H1 (cell line): ENCODE measurements around the gene MARCHF10. TPM values are rescaled to one million over a fixed set of nuclear protein-coding genes. Genes with fewer than 3 reads are reported as not detected.

Experiments used
- CTCF ChIA-PET: fragments of 300-600 bp; sonication (Branson Sonifier 250); formaldehyde crosslinking; loops from one replicate; lab custom pipeline; 2021; ENCODE audit not compliant: partially characterized antibody; lab: Charles Lee
- POLR2A ChIA-PET: fragments of 300-600 bp; sonication (Branson Sonifier 250); formaldehyde crosslinking; loops from one replicate; lab custom pipeline; 2021; ENCODE audit warnings: inconsistent platforms; ENCODE audit not compliant: partially characterized antibody; lab: Charles Lee
- DNase-seq, 2 experiments: peaks; one replicate each; pipeline versions ENCODE4 v3.0.0 to v3.0.0-alpha.2; 2010 to 2022; ENCODE audit warnings: low spot score in 2 of 2, low read depth in 1 of 2, mixed read lengths in 1 of 2
- FAIRE-seq: peaks from 2 replicates; lab custom pipeline; 2011; peaks lifted over from hg19 to GRCh38; lab: Jason Lieb, UNC
- H2AFZ ChIP-seq: 2 replicates; pipeline ENCODE4 v1.8.1; 2012; ENCODE audit warnings: low read length, inconsistent platforms
- H2AK5ac ChIP-seq: 2 replicates; pipeline ENCODE4 v1.6.1; 2013; ENCODE audit warnings: low read depth, low read length
- H2BK120ac ChIP-seq: replicated peaks from 2 replicates; pipeline ENCODE3; 2013; ENCODE audit warnings: low read depth, low read length, inconsistent platforms
- H2BK12ac ChIP-seq: 2 replicates; pipeline ENCODE4 v1.6.1; 2013; ENCODE audit warnings: low read depth, low read length
- H2BK15ac ChIP-seq: 2 replicates; pipeline ENCODE4 v1.6.1; 2013; ENCODE audit warnings: low read length
- H2BK20ac ChIP-seq: 2 replicates; pipeline ENCODE4 v1.6.1; 2013; ENCODE audit warnings: low read length
- H2BK5ac ChIP-seq: 2 replicates; pipeline ENCODE4 v1.6.1; 2013; ENCODE audit warnings: low read depth, low read length
- H3K14ac ChIP-seq: 2 replicates; pipeline ENCODE4 v1.6.1; 2013; ENCODE audit warnings: inconsistent platforms; ENCODE audit not compliant: insufficient read length
- H3K18ac ChIP-seq: 2 replicates; pipeline ENCODE4 v1.6.1; 2013; ENCODE audit warnings: low read length; ENCODE audit errors: extremely low read depth
- H3K23ac ChIP-seq: 2 replicates; pipeline ENCODE4 v1.6.1; 2013; ENCODE audit warnings: inconsistent platforms; ENCODE audit not compliant: insufficient read length
- H3K23me2 ChIP-seq: 2 replicates; pipeline ENCODE4 v1.6.1; 2013; ENCODE audit warnings: low read depth, low read length
- H3K27ac ChIP-seq: 2 replicates; pipeline ENCODE4 v1.6.1; 2011; ENCODE audit warnings: low read depth, low read length, inconsistent platforms
- H3K27me3 ChIP-seq, 4 experiments: replicated peaks in 1 of 4; 1 replicate in 1 of 4; 2 replicates in 3 of 4; pipeline versions ENCODE4 v1.6.1 to v1.8.1; 2011 to 2013; ENCODE audit warnings: low read length in 3 of 4, mild to moderate bottlenecking in 3 of 4, inconsistent platforms in 2 of 4, mixed read lengths in 2 of 4, moderate library complexity in 1 of 4; ENCODE audit not compliant: control insufficient read depth in 3 of 4, insufficient read depth in 3 of 4; ENCODE audit errors: extremely low read depth in 1 of 4
- H3K36me3 ChIP-seq, 4 experiments: 2 replicates each; pipeline versions ENCODE4 v1.6.1 to v1.8.1; 2011 to 2013; ENCODE audit warnings: mild to moderate bottlenecking in 4 of 4, low read length in 3 of 4, moderate library complexity in 2 of 4, control low read depth in 1 of 4, inconsistent platforms in 1 of 4; ENCODE audit not compliant: insufficient read depth in 4 of 4, control insufficient read depth in 2 of 4
- H3K4ac ChIP-seq: replicated peaks from 2 replicates; pipeline ENCODE3; 2013; ENCODE audit warnings: low read length, low read depth, mixed read lengths, inconsistent platforms; ENCODE audit not compliant: insufficient read length
- H3K4me1 ChIP-seq, 4 experiments: replicated peaks in 1 of 4; 1 replicate in 1 of 4; 2 replicates in 3 of 4; pipeline versions ENCODE4 v1.6.1 to v1.8.1; 2011 to 2013; ENCODE audit warnings: low read length in 3 of 4, inconsistent platforms in 2 of 4, mixed read lengths in 1 of 4; ENCODE audit not compliant: insufficient read depth in 4 of 4, control insufficient read depth in 3 of 4
- H3K4me2 ChIP-seq, 2 experiments: 2 replicates each; pipeline versions ENCODE4 v1.6.1 to v1.8.1; 2011 to 2013; ENCODE audit warnings: low read depth in 2 of 2, low read length in 2 of 2, control low read depth in 1 of 2, inconsistent platforms in 1 of 2, mild to moderate bottlenecking in 1 of 2; ENCODE audit not compliant: insufficient read depth in 1 of 2
- H3K4me3 ChIP-seq, 4 experiments: fragments of 200-600, 300-600 bp in 1 of 4; sonication (generic), shearing (Covaris generic), sonication (Bioruptor Twin) in 1 of 4; 2 replicates each; pipeline versions ENCODE4 v1.5.1 to v1.8.1; 2011 to 2016; ENCODE audit warnings: low read length in 4 of 4, low read depth in 3 of 4, control low read depth in 2 of 4, inconsistent platforms in 2 of 4, mild to moderate bottlenecking in 2 of 4, mixed read lengths in 1 of 4, moderate library complexity in 1 of 4; ENCODE audit not compliant: insufficient read depth in 2 of 4; ENCODE audit errors: extremely low read depth in 1 of 4
- H3K56ac ChIP-seq: replicated peaks from 2 replicates; pipeline ENCODE3; 2013; ENCODE audit warnings: low read depth, mild to moderate bottlenecking, mixed read lengths, low read length, inconsistent platforms; ENCODE audit not compliant: insufficient read length
- H3K79me1 ChIP-seq: 2 replicates; pipeline ENCODE4 v1.6.1; 2013; ENCODE audit warnings: low read depth, low read length, control low read depth
- H3K79me2 ChIP-seq, 2 experiments: 2 replicates each; pipeline versions ENCODE4 v1.6.1 to v1.8.1; 2012 to 2013; ENCODE audit warnings: low read length in 2 of 2, mild to moderate bottlenecking in 2 of 2, inconsistent platforms in 1 of 2; ENCODE audit not compliant: insufficient read depth in 2 of 2, control insufficient read depth in 1 of 2
- H3K9ac ChIP-seq, 4 experiments: replicated peaks in 1 of 4; 1 replicate in 1 of 4; 2 replicates in 3 of 4; pipeline versions ENCODE4 v1.6.1 to v1.8.1; 2011 to 2013; ENCODE audit warnings: low read depth in 3 of 4, low read length in 3 of 4, control low read depth in 2 of 4, mild to moderate bottlenecking in 2 of 4, moderate library complexity in 2 of 4, inconsistent platforms in 1 of 4; ENCODE audit errors: extremely low read depth in 1 of 4
- H3K9me3 ChIP-seq, 2 experiments: 2 replicates each; pipeline versions ENCODE4 v1.6.1 to v1.8.1; 2012 to 2013; ENCODE audit warnings: mild to moderate bottlenecking in 2 of 2, moderate library complexity in 2 of 2, control low read depth in 1 of 2, inconsistent platforms in 1 of 2, low read depth in 1 of 2, low read length in 1 of 2, mixed read lengths in 1 of 2; ENCODE audit not compliant: insufficient read depth in 2 of 2
- H4K20me1 ChIP-seq, 2 experiments: replicated peaks in 1 of 2; 2 replicates each; pipeline versions ENCODE3 to v1.8.1; 2011 to 2013; ENCODE audit warnings: inconsistent platforms in 2 of 2, low read length in 2 of 2, mild to moderate bottlenecking in 1 of 2; ENCODE audit not compliant: insufficient read depth in 2 of 2, control insufficient read depth in 1 of 2
- H4K5ac ChIP-seq: 2 replicates; pipeline ENCODE4 v1.6.1; 2013; ENCODE audit warnings: low read length, low read depth, mixed read lengths, inconsistent platforms; ENCODE audit not compliant: insufficient read length
- H4K8ac ChIP-seq: 2 replicates; pipeline ENCODE4 v1.8.0; 2013; ENCODE audit warnings: mild to moderate bottlenecking, moderate library complexity, low read length, inconsistent platforms; ENCODE audit not compliant: insufficient read depth; ENCODE audit errors: extremely low read depth
- H4K91ac ChIP-seq: replicated peaks from 2 replicates; pipeline ENCODE3; 2013; ENCODE audit warnings: low read length, mixed read lengths, inconsistent platforms; ENCODE audit not compliant: insufficient read length
- ASH2L ChIP-seq: fragments of 200-600, 300-600 bp; sonication (generic); IDR thresholded peaks from one replicate; pipeline ENCODE4 v1.7.1; 2017; ENCODE audit warnings: low read length
- BCL11A ChIP-seq, 2 experiments: IDR thresholded peaks; one replicate each; pipeline ENCODE4 v1.6.1; 2011; ENCODE audit warnings: low read depth in 2 of 2, low read length in 2 of 2, mild to moderate bottlenecking in 2 of 2
- CBX5 ChIP-seq: fragments of 300-800, 300-1000 bp; sonication (generic); IDR thresholded peaks from 2 replicates; pipeline ENCODE4 v1.7.1; 2016; ENCODE audit warnings: antibody characterized with exemption, low read length, low read depth
- EGR1 ChIP-seq: IDR thresholded peaks from 2 replicates; pipeline ENCODE4 v1.6.1; 2011; ENCODE audit warnings: low read depth, low read length, borderline replicate concordance
- GABPA ChIP-seq: IDR thresholded peaks from 2 replicates; pipeline ENCODE4 v1.6.1; 2011; ENCODE audit warnings: mild to moderate bottlenecking, low read length, moderate library complexity, borderline replicate concordance; ENCODE audit not compliant: insufficient read depth
- GTF2F1 ChIP-seq: IDR thresholded peaks from 2 replicates; pipeline ENCODE4 v1.6.1; 2012; ENCODE audit warnings: low read depth, low read length, improper control_type of control experiment, borderline replicate concordance
- NRF1 ChIP-seq: IDR thresholded peaks from 2 replicates; pipeline ENCODE4 v1.6.1; 2011; ENCODE audit warnings: mild to moderate bottlenecking, low read depth, low read length, improper control_type of control experiment
- POLR2AphosphoS5 ChIP-seq: IDR thresholded peaks from 2 replicates; pipeline ENCODE4 v1.6.1; 2011; ENCODE audit warnings: low read depth, low read length
- SAP30 ChIP-seq: fragments of 300-600 bp; sonication (generic); IDR thresholded peaks from 2 replicates; pipeline ENCODE4 v1.7.1; 2012; ENCODE audit warnings: low read length, moderate library complexity, mild to moderate bottlenecking, inconsistent platforms; ENCODE audit not compliant: insufficient read depth, insufficient replicate concordance
- SP1 ChIP-seq: IDR thresholded peaks from 2 replicates; pipeline ENCODE4 v1.6.1; 2011; ENCODE audit warnings: low read depth, low read length
- SUZ12 ChIP-seq: fragments of 200-600 bp; sonication (generic); IDR thresholded peaks from 2 replicates; pipeline ENCODE4 v1.6.1; 2012; ENCODE audit warnings: mild to moderate bottlenecking, inconsistent platforms, low read length, moderate library complexity, mixed read lengths
- TAF7 ChIP-seq: optimal IDR thresholded peaks from 2 replicates; pipeline ENCODE3; 2011; ENCODE audit warnings: low read depth, mild to moderate bottlenecking, inconsistent platforms, low read length, moderate library complexity, borderline replicate concordance
- TBP ChIP-seq: IDR thresholded peaks from 2 replicates; pipeline ENCODE4 v1.6.1; 2011; ENCODE audit warnings: low read depth, low read length, improper control_type of control experiment
- TEAD4 ChIP-seq: IDR thresholded peaks from 2 replicates; pipeline ENCODE4 v1.6.1; 2012; ENCODE audit warnings: low read depth, low read length, inconsistent platforms, mixed read lengths
- WGBS, 2 experiments: shearing (Covaris generic) in 1 of 2; methylation state at CpG; one replicate each; pipeline versions ENCODE4 v1.1.6 to v1.1.7; 2013 to 2015; ENCODE audit warnings: low lambda C conversion rate in 2 of 2, mixed read lengths in 2 of 2, inconsistent platforms in 1 of 2, low coverage in 1 of 2, missing lambda C conversion rate in 1 of 2; ENCODE audit not compliant: insufficient replicate concordance in 2 of 2, insufficient coverage in 1 of 2, insufficient read length in 1 of 2; ENCODE audit errors: extremely low coverage in 1 of 2, missing lambda C conversion rate in 1 of 2; 5-methylcytosine and 5-hydroxymethylcytosine counted together
- polyA plus RNA-seq, 7 experiments: library from polyadenylated mRNA; depleted of rRNA in 3 of 7; stranded (reverse) in 5 of 7; unstranded in 2 of 7; fragments of >200 nt in 5 of 7; fragments of 200-250 nt in 2 of 7; gene quantifications; 1 replicate in 5 of 7; 2 replicates in 1 of 7; 4 replicates in 1 of 7; pipeline versions ENCODE4 v1.2.1 to v1.2.3, GENCODE V29; 2011 to 2013; ENCODE audit warnings: missing spikeins in 2 of 7, mixed read lengths in 2 of 7
- total RNA-seq: library from RNA; stranded (reverse); fragmentation: NEBNext Ultra II Directional; extraction: Animal tissue kit (Norgen Biotek cat#: 25700); gene quantifications from 2 replicates; pipeline ENCODE4 v1.2.1, GENCODE V29; 2021

The MARCHF10 gene
- total and polyA plus RNA-seq, 2 of the 8 experiments (the other 6 are each of a cell fraction or from before 2014, with no cell fraction given): 0.48 to 0.73 TPM

DNA sequence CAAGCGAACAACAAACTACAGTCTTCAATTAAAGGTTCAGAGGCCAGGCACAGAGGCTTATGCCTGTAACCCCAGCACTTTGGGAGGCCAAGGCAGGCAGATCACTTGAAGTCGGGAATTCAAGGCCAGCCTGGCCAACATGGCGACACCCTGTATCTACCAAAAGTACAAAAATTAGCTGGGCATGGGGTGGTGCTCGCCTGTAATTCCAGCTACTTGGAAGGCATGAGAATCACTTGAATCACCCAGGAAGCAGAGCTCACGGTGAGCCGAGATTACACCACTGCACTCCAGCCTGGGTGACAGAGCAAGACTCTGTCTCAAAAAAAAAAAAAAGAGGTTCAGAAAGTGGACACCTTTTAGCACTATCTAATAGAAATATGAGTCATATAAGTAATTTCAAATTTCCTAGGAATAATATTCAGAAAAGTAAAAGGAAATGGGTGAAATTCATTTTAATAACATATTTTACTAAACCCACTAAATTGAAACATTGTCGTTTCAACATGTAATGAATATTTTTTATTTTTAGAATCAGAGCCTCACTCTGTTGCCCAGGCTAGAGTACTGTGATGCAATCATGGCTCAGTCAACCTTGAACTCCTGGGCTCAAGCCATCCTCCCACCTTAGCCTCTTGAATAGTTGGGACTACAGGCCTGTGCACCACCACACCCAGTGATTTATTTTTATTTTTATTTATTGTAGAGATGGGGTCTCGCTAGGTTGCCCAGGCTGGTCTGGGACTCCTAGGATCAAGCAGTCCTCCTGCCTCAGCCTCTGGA, 15.2 kb upstream of the MARCHF10 start:
- whole genome bisulfite sequencing, 2 experiments: 87% methylated on average over 8 of the region's 8 CpGs; no CpG with 5 or more reads in 1 of the 2 experiments
- no peak overlapping the region for H3K27ac ChIP-seq

More for the DNA sequence above, 15.2 kb upstream of the MARCHF10 start:
- POLR2A ChIA-PET: no interaction called here
- no peak overlapping the region for H3K56ac ChIP-seq
- H4K91ac ChIP-seq: no peak overlapping the region
- DNase-seq: no peak
- H3K14ac ChIP-seq: no peak overlapping the region
- CTCF ChIA-PET: no interaction called here
- H2BK20ac ChIP-seq: no peak overlapping the region
- H2BK120ac ChIP-seq: no peak overlapping the region
- no peaks in the 10 kb centered on the region for H3K27me3 ChIP-seq
- no peaks in the 10 kb centered on the region for H3K36me3 ChIP-seq
- no peak overlapping the region for H4K8ac ChIP-seq
- no peak overlapping the region for H3K18ac ChIP-seq
- H2BK5ac ChIP-seq: no peak overlapping the region
- H3K4me2 ChIP-seq: no peak overlapping the region
- FAIRE-seq: no peak
- no peak overlapping the region for H4K5ac ChIP-seq
- no peaks in the 10 kb centered on the region for H3K23me2 ChIP-seq
- H3K4me1 ChIP-seq: peaks cover 0 to 17% (median 8%) of the 10 kb centered on the region in 4 experiments; a peak in 4 of 7 replicates
- H2AFZ ChIP-seq: no peak overlapping the region
- no peaks in the 10 kb centered on the region for H3K79me2 ChIP-seq
- no peak overlapping the region for H2AK5ac ChIP-seq
- H3K79me1 ChIP-seq: no peaks in the 10 kb centered on the region
- no peak overlapping the region for H3K23ac ChIP-seq
- H3K9me3 ChIP-seq: no peaks in the 10 kb centered on the region
- no peak overlapping the region for H3K9ac ChIP-seq
- H4K20me1 ChIP-seq: no peaks in the 10 kb centered on the region
- H2BK12ac ChIP-seq: no peak overlapping the region
- no peak overlapping the region for H3K4ac ChIP-seq
- no peak overlapping the region for H3K4me3 ChIP-seq
- H2BK15ac ChIP-seq: no peak overlapping the region
- no peak for TF ChIP-seq GABPA
- no peak for TF ChIP-seq POLR2AphosphoS5
- no peak for TF ChIP-seq CBX5
- TF ChIP-seq ASH2L: no peak
- no peak for TF ChIP-seq NRF1
- no peak for TF ChIP-seq SUZ12
- TF ChIP-seq SP1: no peak
- no peak for TF ChIP-seq TEAD4
- no peak for TF ChIP-seq GTF2F1
- no peak for TF ChIP-seq TAF7
- TF ChIP-seq BCL11A (IDR thresholded peaks at IDR 0.05; ENCODE audit: low read depth in 2 of 2, low read length in 2 of 2): no peak
- TF ChIP-seq EGR1: no peak
- no peak for TF ChIP-seq TBP
- no peak for TF ChIP-seq SAP30
